Stimulated activated CD4-positive, alpha-beta T cell treated with anti-CD3 and anti-CD28 coated beads, Interleukin-15, amount 100 ng/mL, for 1 hour (primary cell): ENCODE results near the gene IL4R.
"Not testable (repeated sequence)": the region's sequence is repeated elsewhere in the genome, so short reads cannot be mapped to it uniquely, and the experiment has no call there.

ENCODE experiments used
- DNase-seq, 2 donors: peaks; one replicate each; pipeline ENCODE4 v3.0.0-alpha.2; 2020; ENCODE audit warnings: low read depth in 1 of 2, low spot score in 1 of 2

Gene IL4R

DNA sequence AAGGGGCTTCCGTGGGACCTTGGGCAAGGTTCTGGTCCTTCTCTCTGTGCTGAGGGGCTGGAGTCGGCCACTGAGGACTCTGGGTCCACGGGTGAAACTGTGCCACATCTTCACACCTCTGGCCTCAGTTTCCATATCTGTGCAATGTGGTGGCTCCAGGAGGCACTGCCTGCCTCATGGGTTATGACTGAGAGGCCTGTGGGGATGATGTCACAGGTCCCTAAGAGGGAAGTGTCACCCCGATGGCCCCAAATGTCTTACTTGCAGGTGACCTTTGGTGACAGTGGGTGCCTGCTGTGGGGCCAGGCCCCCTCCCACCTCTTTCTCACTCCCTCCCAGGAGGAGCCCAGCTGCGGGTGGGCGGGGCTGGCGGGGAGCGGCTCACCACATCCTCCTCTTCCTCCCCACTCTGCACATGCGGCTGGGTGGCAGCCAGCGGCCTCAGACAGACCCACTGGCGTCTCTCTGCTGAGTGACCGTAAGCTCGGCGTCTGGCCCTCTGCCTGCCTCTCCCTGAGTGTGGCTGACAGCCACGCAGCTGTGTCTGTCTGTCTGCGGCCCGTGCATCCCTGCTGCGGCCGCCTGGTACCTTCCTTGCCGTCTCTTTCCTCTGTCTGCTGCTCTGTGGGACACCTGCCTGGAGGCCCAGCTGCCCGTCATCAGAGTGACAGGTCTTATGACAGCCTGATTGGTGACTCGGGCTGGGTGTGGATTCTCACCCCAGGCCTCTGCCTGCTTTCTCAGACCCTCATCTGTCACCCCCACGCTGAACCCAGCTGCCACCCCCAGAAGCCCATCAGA, 88.2 kb downstream of the IL4R start, which contains the start of gene IL21R:
Gene IL21R, plus strand, starts transcription at position 407 of the 801 bp plus-strand sequence. CDS start 27,898 bp downstream, outside the sequence.
- DNase-seq: peak; percentile 70 to 76

DNA sequence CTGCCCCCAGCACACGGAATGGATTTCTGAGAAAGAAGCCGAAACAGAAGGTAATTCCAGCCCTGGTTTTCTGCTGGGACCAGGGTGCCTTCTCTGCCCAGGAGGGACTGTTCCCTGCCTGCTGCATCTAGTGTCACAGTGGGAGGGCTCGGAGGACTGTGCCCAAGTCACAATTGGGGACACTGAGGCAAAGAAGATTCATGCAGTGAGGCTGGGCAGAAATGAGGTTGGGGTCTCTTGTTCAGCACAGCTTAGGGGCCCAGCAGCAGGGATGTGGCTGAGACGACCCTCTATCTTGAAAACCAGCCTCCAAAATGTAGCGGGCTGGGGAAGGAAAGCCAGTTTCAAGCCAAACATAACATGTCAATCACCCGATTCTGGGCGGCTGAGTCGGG, 88.8 kb downstream of the IL4R start:
- DNase-seq: no peak

GRCh38 chr16:27402964-27403600, 89.3 kb downstream of the IL4R start:
- peak in 1 of 2 donors; percentile 43 for DNase-seq

DNA sequence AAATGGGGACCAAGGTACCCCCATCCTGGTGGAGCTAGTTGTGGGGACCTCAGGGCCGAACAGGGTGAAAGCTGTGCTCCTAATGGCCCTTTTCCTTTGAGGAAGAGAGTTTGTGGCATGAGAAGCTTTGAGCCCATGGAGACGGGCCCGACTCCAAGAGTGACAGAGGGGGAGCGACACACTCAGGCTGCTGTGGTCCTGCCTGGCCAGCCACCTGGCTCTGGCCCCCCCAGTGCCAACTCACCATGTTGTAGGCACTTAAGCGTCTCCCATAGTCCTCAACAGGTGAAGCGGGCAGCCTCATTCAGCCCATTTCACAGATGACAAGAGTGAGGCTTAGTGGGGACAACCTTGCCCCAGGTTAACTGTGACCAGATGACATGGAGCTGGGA, 89.8 kb downstream of the IL4R start:
- DNase-seq: no peak

GRCh38 chr16:27404163-27404823, 90.5 kb downstream of the IL4R start:
- no peak for DNase-seq

DNA sequence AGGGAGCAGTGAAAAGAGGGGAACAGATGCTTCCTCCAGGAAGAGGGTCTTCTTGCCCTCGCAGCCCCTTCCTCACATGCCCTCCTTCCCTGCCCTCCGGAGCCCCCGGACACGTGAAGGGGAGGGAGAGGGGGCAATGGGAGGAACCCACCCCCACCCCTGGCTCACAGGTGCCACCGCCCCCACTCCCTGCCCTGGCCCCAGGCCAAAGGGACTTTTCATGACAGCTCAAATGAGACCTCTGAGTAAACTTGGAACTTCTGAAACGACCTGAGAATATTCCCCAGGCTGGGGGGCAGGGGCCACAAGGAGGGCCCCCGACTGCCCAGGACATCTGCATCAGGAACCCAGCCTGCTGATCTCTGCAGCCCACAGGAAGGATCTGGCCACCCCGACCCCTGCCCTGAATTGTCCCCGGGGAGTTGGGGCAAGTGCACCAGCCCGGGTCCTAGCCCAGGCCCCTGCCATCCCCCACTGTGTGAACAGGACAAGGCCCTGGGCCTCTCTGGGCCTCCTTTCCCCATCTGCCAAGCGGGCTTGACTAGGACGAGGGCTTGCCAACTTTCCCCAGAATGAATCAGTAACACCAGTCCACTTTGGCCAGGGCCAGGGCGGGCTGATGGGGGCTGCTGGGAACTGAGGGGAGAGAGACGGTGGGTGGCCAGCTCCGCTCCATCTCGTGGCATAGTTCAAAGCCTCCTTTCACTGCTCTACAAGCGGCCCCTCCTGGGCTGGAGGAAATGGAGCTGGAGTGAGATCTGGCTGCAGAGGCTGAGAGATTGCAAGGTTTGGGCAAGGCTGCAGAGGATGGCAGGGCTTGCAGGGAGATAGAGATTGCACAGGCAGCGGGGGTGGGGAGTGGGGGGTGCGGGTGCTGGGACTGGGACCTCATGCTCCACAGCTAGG, 92.0 kb downstream of the IL4R start:
- DNase-seq: peak in 1 of 2 donors; percentile 75

DNA sequence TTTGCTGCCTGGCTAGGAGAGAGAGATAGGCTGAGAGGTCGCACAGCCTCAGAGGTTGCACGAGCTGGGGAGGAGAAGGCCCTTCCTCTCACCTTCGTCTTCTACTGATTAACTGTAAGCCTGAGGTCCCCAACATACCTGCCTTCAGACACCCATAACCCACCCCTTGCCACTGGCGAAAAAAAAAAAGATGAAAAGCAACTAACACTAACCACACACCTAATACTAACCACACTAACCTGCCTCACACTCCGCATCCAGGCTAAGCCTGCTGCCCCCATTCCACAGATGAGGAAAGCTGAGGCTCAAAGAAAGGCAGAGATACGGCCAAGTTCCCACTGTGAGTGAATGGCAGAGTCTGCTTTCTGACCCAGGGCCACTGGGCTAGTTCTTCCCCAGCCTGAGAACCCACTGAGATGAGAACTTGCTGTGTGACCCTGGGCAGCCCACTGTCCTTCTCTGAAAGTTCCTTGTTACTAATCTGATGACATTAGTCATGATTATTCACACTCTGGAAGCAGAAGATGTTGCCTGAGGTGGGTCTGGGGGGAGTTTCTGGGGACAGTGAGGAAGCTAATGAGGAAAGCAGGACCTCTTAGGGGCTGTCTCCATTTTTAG, 92.8 kb downstream of the IL4R start:
- DNase-seq: no peak

DNA sequence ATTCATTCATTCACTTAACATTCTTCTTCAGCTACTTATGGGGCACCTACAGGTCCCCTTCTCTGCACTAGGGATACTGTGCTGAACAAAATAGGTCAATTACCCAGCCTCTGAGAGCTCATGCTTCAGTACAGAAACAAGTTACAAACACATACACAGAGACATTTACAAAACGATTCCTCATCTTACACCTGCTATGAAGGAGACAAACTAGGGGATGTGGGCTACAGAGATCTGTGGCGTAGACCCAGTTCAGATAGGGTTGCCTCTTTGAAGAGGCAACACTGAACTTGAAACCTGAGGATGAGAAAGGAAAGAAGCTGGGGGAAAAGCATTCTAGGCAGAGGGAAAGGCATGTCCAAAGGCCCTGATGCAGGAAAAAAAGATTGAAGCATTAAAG, 93.4 kb downstream of the IL4R start:
- DNase-seq: no peak

GRCh38 chr16:27408012-27408601, 94.3 kb downstream of the IL4R start:
- no peak for DNase-seq

DNA sequence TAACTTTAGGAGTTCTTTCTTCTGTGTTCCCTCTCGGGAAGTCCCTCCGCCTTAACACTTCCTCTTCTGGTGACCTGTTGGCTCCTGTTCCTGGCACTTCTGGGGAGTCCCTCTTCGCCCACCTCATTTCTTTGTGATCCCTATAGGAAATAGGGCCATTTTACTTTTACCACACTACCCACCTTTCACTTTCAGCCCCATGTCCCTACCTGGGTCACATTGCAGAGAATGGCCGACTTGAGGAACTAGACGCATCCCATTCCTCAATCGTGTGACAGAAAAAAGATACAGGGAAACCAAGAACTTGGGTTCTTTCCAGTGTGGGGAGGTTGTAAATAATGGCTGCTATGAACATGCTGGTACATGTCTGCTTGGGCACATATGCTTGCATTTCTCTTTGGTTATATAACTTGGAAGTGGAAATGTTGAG, 94.8 kb downstream of the IL4R start:
- no peak for DNase-seq

GRCh38 chr16:27409958-27410357, 96.2 kb downstream of the IL4R start:
- DNase-seq: not testable (repeated sequence)

DNA sequence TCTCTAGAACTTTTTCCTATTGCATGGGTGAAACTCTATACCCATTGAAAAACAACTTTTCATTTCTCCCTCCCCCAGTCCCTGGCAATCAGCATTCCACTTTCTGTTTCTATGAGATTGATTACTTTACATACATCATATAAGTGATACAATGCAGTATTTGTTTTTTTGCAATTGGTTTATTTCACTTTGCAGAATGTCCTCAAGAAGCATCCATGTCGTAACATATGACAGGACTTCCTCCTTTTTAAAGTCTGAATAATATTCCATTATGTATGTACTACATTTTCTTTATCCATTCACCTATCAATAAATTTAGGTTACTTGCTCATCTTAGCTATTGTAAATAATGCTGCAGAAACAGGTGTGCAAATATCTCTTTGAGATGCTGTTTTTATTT, 97.0 kb downstream of the IL4R start:
- DNase-seq: no peak

- DNase-seq: no peak
Observed at GRCh38 chr16:27413956-27414355, 100.2 kb downstream of the IL4R start.
